ENCODE measurements around the gene MYBPC3.

The MYBPC3 gene

GRCh38 chr11:47329431-47329986 is 23.0 kb downstream of the MYBPC3 start:
- DNase-seq (ENCODE audit: low read depth in 2 of 2): no peak
- no peak for TF ChIP-seq CTCF (IDR thresholded peaks at IDR 0.05; ENCODE audit: low read depth, low read length)
- no peak overlapping the region for H3K4me3 ChIP-seq (replicated peaks in 1 of 2; ENCODE audit: low read depth in 2 of 2, low read length in 2 of 2)

- TF ChIP-seq CTCF (IDR thresholded peaks at IDR 0.05; ENCODE audit: low read depth, low read length): no peak
- DNase-seq (ENCODE audit: low read depth in 2 of 2): no peak
Measured at GRCh38 chr11:47328449-47329390, 23.8 kb downstream of the MYBPC3 start.

GRCh38 chr11:47327949-47328348 is 24.6 kb downstream of the MYBPC3 start:
- no peak overlapping the region for H3K4me3 ChIP-seq (replicated peaks in 1 of 2; ENCODE audit: low read depth in 2 of 2, low read length in 2 of 2)
- TF ChIP-seq CTCF (IDR thresholded peaks at IDR 0.05; ENCODE audit: low read depth, low read length): no peak
- DNase-seq (ENCODE audit: low read depth in 2 of 2): no peak

More at GRCh38 chr11:47328449-47329390, 23.8 kb downstream of the MYBPC3 start:
- no peak overlapping the region for H3K4me3 ChIP-seq (replicated peaks in 1 of 2; ENCODE audit: low read depth in 2 of 2, low read length in 2 of 2)

GRCh38 chr11:47327025-47327424 is 25.5 kb downstream of the MYBPC3 start:
- DNase-seq (ENCODE audit: low read depth in 2 of 2): no peak
- TF ChIP-seq CTCF (IDR thresholded peaks at IDR 0.05; ENCODE audit: low read depth, low read length): no peak
- no peak overlapping the region for H3K4me3 ChIP-seq (replicated peaks in 1 of 2; ENCODE audit: low read depth in 2 of 2, low read length in 2 of 2)

- no peak for TF ChIP-seq CTCF (IDR thresholded peaks at IDR 0.05; ENCODE audit: low read depth, low read length)
- no peak overlapping the region for H3K4me3 ChIP-seq (replicated peaks in 1 of 2; ENCODE audit: low read depth in 2 of 2, low read length in 2 of 2)
- no peak for DNase-seq (ENCODE audit: low read depth in 2 of 2)
Measured at GRCh38 chr11:47326198-47326597, 26.3 kb downstream of the MYBPC3 start.

- no peak for DNase-seq (ENCODE audit: low read depth in 2 of 2)
- TF ChIP-seq CTCF (IDR thresholded peaks at IDR 0.05; ENCODE audit: low read depth, low read length): no peak
Measured at GRCh38 chr11:47325271-47326041, 27.0 kb downstream of the MYBPC3 start.

More at GRCh38 chr11:47325271-47326041, 27.0 kb downstream of the MYBPC3 start:
- H3K4me3 ChIP-seq (replicated peaks in 1 of 2; ENCODE audit: low read depth in 2 of 2, low read length in 2 of 2): no peak overlapping the region
